ENCODE results near the gene CCDC34.
A peak's percentile ranks its signal among the peaks of the same experiment; 100 is the strongest.

The CCDC34 gene

DNA sequence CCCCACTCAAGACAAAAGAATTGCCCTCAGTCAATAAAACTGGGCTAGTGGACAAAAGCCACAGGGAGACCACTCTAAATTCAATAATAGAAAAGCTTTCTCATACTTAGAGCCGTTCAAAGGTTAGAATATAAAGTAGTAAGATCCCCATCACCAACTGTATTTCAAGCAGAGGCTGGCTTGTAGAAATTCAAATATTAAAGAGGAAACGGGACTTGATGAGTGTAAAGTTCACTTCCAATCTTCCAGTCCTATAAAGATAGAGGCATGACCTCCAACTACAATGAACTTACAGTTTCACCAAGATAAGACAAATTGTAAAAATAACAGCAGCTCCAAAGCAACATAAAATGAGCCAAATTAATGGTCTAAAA, 70.4 kb downstream of the CCDC34 start:
- no peak overlapping the region for H3K27ac ChIP-seq (replicated peaks)
- H3K4me3 ChIP-seq (replicated peaks; ENCODE audit: insufficient read depth, low read length): no peak overlapping the region
- no peak for DNase-seq (ENCODE audit: low read depth in 1 of 2, low spot score in 1 of 2)
- TF ChIP-seq POLR2AphosphoS5 (IDR thresholded peaks at IDR 0.05; ENCODE audit: low read depth) (no peak), GABPA (IDR thresholded peaks at IDR 0.05; ENCODE audit: low read depth) (no peak), SPI1 (IDR thresholded peaks at IDR 0.05; ENCODE audit: borderline replicate concordance, low read depth) (no peak)
- TF ChIP-seq, protein P1, sequence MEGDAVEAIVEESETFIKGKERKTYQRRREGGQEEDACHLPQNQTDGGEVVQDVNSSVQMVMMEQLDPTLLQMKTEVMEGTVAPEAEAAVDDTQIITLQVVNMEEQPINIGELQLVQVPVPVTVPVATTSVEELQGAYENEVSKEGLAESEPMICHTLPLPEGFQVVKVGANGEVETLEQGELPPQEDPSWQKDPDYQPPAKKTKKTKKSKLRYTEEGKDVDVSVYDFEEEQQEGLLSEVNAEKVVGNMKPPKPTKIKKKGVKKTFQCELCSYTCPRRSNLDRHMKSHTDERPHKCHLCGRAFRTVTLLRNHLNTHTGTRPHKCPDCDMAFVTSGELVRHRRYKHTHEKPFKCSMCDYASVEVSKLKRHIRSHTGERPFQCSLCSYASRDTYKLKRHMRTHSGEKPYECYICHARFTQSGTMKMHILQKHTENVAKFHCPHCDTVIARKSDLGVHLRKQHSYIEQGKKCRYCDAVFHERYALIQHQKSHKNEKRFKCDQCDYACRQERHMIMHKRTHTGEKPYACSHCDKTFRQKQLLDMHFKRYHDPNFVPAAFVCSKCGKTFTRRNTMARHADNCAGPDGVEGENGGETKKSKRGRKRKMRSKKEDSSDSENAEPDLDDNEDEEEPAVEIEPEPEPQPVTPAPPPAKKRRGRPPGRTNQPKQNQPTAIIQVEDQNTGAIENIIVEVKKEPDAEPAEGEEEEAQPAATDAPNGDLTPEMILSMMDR (IDR thresholded peaks at IDR 0.05; ENCODE audit: insufficient read depth, low read length): no peak
- TF ChIP-seq, protein P2, sequence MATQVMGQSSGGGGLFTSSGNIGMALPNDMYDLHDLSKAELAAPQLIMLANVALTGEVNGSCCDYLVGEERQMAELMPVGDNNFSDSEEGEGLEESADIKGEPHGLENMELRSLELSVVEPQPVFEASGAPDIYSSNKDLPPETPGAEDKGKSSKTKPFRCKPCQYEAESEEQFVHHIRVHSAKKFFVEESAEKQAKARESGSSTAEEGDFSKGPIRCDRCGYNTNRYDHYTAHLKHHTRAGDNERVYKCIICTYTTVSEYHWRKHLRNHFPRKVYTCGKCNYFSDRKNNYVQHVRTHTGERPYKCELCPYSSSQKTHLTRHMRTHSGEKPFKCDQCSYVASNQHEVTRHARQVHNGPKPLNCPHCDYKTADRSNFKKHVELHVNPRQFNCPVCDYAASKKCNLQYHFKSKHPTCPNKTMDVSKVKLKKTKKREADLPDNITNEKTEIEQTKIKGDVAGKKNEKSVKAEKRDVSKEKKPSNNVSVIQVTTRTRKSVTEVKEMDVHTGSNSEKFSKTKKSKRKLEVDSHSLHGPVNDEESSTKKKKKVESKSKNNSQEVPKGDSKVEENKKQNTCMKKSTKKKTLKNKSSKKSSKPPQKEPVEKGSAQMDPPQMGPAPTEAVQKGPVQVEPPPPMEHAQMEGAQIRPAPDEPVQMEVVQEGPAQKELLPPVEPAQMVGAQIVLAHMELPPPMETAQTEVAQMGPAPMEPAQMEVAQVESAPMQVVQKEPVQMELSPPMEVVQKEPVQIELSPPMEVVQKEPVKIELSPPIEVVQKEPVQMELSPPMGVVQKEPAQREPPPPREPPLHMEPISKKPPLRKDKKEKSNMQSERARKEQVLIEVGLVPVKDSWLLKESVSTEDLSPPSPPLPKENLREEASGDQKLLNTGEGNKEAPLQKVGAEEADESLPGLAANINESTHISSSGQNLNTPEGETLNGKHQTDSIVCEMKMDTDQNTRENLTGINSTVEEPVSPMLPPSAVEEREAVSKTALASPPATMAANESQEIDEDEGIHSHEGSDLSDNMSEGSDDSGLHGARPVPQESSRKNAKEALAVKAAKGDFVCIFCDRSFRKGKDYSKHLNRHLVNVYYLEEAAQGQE (IDR thresholded peaks at IDR 0.05; ENCODE audit: insufficient replicate concordance, low read depth): no peak
- no peaks in the 10 kb centered on the region for H3K27me3 ChIP-seq (ENCODE audit: insufficient read depth, poor library complexity, severe bottlenecking)

DNA sequence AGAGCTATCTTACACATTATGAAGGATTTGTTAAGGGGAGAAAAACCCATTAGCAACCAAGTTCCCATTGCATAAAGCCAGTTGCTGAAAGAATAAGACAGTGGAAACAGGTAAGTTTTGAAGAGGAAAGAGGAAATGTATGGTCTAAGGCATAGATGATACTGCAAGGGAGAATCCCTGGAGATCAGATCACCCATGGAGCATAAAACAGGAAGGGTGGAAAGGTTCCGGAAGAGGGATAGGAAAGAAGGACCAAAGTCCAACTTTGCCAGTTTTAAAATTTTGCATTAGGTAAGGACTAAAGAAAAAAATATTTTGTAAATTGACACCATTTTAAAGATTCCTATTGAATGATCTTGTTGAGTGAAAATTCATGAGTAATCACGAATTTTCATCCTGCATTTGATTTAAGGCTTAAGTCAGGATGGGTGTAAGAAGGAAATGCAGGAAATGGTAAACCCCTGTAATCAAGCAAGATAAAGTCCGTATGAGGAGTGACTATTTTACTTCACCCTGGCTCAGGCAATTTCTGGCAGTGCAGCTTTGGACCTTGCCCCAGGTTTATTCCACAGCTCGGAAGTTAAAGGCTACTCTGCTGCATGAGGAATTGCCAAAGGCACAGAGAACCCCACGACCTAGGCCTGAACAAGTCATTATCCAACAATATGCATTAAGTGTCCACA, 70.9 kb downstream of the CCDC34 start:
- Histone ChIP-seq H3K4me3 (replicated peaks; ENCODE audit: insufficient read depth, low read length) (no peak overlapping the region), H3K27ac (replicated peaks) (no peak overlapping the region), H3K27me3 (ENCODE audit: insufficient read depth, poor library complexity, severe bottlenecking) (no peaks in the 10 kb centered on the region)
- no peak for DNase-seq (ENCODE audit: low read depth in 1 of 2, low spot score in 1 of 2)
- TF ChIP-seq POLR2AphosphoS5 (IDR thresholded peaks at IDR 0.05; ENCODE audit: low read depth) (no peak), GABPA (IDR thresholded peaks at IDR 0.05; ENCODE audit: low read depth) (no peak), SPI1 (IDR thresholded peaks at IDR 0.05; ENCODE audit: borderline replicate concordance, low read depth) (no peak)
- TF ChIP-seq, protein P1 (IDR thresholded peaks at IDR 0.05; ENCODE audit: insufficient read depth, low read length): no peak
- TF ChIP-seq, protein P2 (IDR thresholded peaks at IDR 0.05; ENCODE audit: insufficient replicate concordance, low read depth): no peak

DNA sequence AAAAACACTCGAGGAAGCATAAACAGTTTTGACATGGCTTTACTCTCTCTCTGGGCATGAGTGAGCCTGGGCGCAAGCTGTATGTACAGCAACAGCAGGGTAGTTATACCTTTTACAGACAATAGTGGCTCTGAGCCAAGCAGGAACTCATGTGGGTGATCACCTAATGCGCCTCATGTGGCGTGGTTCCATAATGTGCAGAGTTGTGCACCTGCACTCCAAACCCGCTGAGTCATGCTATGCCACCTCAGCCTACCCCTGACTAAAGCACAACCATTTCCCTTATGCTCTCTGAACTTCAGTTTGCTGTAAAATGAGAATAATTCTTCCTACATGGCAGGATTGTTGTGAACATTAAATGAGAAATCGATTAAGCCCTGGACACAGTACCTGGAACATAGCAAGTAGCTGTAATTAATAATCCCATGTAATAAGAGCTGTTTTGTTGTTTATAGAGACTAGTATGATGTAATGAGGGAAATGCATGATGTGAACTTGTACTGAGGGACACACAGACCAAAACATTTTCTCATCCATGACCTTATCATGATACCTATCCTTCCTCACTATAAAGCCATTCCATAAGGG, 71.6 kb downstream of the CCDC34 start:
- DNase-seq (ENCODE audit: low read depth in 1 of 2, low spot score in 1 of 2): peak in 1 of 2 experiments; percentile 2
- Histone ChIP-seq H3K4me3 (replicated peaks; ENCODE audit: insufficient read depth, low read length) (no peak overlapping the region), H3K27me3 (ENCODE audit: insufficient read depth, poor library complexity, severe bottlenecking) (no peaks in the 10 kb centered on the region), H3K27ac (replicated peaks) (no peak overlapping the region)
- TF ChIP-seq GABPA (IDR thresholded peaks at IDR 0.05; ENCODE audit: low read depth): no peak
- no peak for TF ChIP-seq SPI1 (IDR thresholded peaks at IDR 0.05; ENCODE audit: borderline replicate concordance, low read depth)
- TF ChIP-seq, protein P1 (IDR thresholded peaks at IDR 0.05; ENCODE audit: insufficient read depth, low read length): no peak

All from HL-60 (cell line).